ENCODE results near the gene XYLT1. TPM values are rescaled to one million over a fixed set of nuclear protein-coding genes. Genes with fewer than 3 reads are reported as not detected.

The XYLT1 gene
- total RNA-seq, 2 donors from 2014 or later: 15.0 to 18.3 TPM

- H3K27ac ChIP-seq: no peak overlapping the region
- H3K4me1 ChIP-seq: peaks cover 3% of the 10 kb centered on the region
- H3K4me3 ChIP-seq: no peak overlapping the region
- no peak overlapping the region for H3K9ac ChIP-seq (ENCODE audit: low read depth in 2 of 2, low read length in 2 of 2)
- no peak for DNase-seq
- no peaks in the 10 kb centered on the region for H3K36me3 ChIP-seq
- H3K9me3 ChIP-seq: no peaks in the 10 kb centered on the region
- H3K27me3 ChIP-seq: no peaks in the 10 kb centered on the region
- intact Hi-C loops (cut with DNase I): no loop called here
- TF ChIP-seq CTCF (IDR thresholded peaks at IDR 0.05): no peak
Measured at GRCh38 chr16:17258077-17258599, 212.6 kb downstream of the XYLT1 start.

- no peak overlapping the region for H3K4me3 ChIP-seq
- no peak for DNase-seq
- H3K36me3 ChIP-seq: no peaks in the 10 kb centered on the region
- H3K4me1 ChIP-seq: peaks cover 3% of the 10 kb centered on the region
- H3K9me3 ChIP-seq: no peaks in the 10 kb centered on the region
- intact Hi-C loops (cut with DNase I): no loop called here
- no peaks in the 10 kb centered on the region for H3K27me3 ChIP-seq
- no peak overlapping the region for H3K27ac ChIP-seq
- no peak overlapping the region for H3K9ac ChIP-seq (ENCODE audit: low read depth in 2 of 2, low read length in 2 of 2)
- no peak for TF ChIP-seq CTCF (IDR thresholded peaks at IDR 0.05)
Measured at GRCh38 chr16:17257426-17258023, 213.2 kb downstream of the XYLT1 start.

GRCh38 chr16:17252701-17253100 lies 218.1 kb downstream of the XYLT1 start:
- intact Hi-C loops (cut with DNase I): no loop called here
- H3K4me1 ChIP-seq: no peaks in the 10 kb centered on the region
- no peak for TF ChIP-seq CTCF (IDR thresholded peaks at IDR 0.05)

GRCh38 chr16:17252064-17252463 lies 218.7 kb downstream of the XYLT1 start:
- Histone ChIP-seq H3K9me3 (no peaks in the 10 kb centered on the region), H3K27ac (no peak overlapping the region), H3K9ac (ENCODE audit: low read depth in 2 of 2, low read length in 2 of 2) (no peak overlapping the region), H3K27me3 (no peaks in the 10 kb centered on the region), H3K4me3 (no peak overlapping the region), H3K4me1 (no peaks in the 10 kb centered on the region), H3K36me3 (no peaks in the 10 kb centered on the region)
- TF ChIP-seq CTCF (IDR thresholded peaks at IDR 0.05): no peak
- intact Hi-C loops (cut with DNase I): no loop called here
- no peak for DNase-seq

More at GRCh38 chr16:17252701-17253100, 218.1 kb downstream of the XYLT1 start:
- Histone ChIP-seq H3K9me3 (no peaks in the 10 kb centered on the region), H3K27ac (no peak overlapping the region), H3K9ac (ENCODE audit: low read depth in 2 of 2, low read length in 2 of 2) (no peak overlapping the region), H3K27me3 (no peaks in the 10 kb centered on the region), H3K4me3 (no peak overlapping the region), H3K36me3 (no peaks in the 10 kb centered on the region)
- no peak for DNase-seq

GRCh38 chr16:17251496-17251895 lies 219.3 kb downstream of the XYLT1 start:
- Histone ChIP-seq H3K9ac (ENCODE audit: low read depth in 2 of 2, low read length in 2 of 2) (no peak overlapping the region), H3K27ac (no peak overlapping the region), H3K4me3 (no peak overlapping the region), H3K4me1 (no peaks in the 10 kb centered on the region), H3K27me3 (no peaks in the 10 kb centered on the region), H3K9me3 (no peaks in the 10 kb centered on the region), H3K36me3 (no peaks in the 10 kb centered on the region)
- no peak for DNase-seq
- no peak for TF ChIP-seq CTCF (IDR thresholded peaks at IDR 0.05)
- intact Hi-C loops (cut with DNase I): no loop called here
